KMS-11 (cell line): Measurements from ENCODE around the gene DUSP9.

Experiments used
- H2AFZ ChIP-seq: fragments of 200-600 bp; sonication (generic); 2 replicates; pipeline ENCODE4 v1.6.1; 2016; ENCODE audit warnings: antibody characterized with exemption, mixed run types, low read depth
- H3K27ac ChIP-seq: fragments of 200-600 bp; sonication (generic); 2 replicates; pipeline ENCODE4 v1.6.1; 2016; ENCODE audit warnings: mild to moderate bottlenecking, mixed run types
- H3K27me3 ChIP-seq: fragments of 200-600 bp; sonication (generic); 2 replicates; pipeline ENCODE4 v1.6.1; 2017; ENCODE audit warnings: mild to moderate bottlenecking, low read depth, mixed run types, moderate library complexity; ENCODE audit not compliant: insufficient read depth
- H3K36me3 ChIP-seq: fragments of 200-600 bp; sonication (generic); 2 replicates; pipeline ENCODE4 v1.6.1; 2017; ENCODE audit warnings: mild to moderate bottlenecking, mixed run types; ENCODE audit not compliant: insufficient read depth
- H3K4me1 ChIP-seq: fragments of 200-600 bp; sonication (generic); 2 replicates; pipeline ENCODE4 v1.6.1; 2016; ENCODE audit warnings: mild to moderate bottlenecking, low read depth, mixed run types; ENCODE audit not compliant: poor library complexity, severe bottlenecking
- H3K4me2 ChIP-seq: fragments of 200-600 bp; sonication (generic); 2 replicates; pipeline ENCODE4 v1.7.0; 2016; ENCODE audit warnings: mild to moderate bottlenecking, mixed run types
- H3K4me3 ChIP-seq: fragments of 200-600 bp; sonication (generic); IDR thresholded peaks from 2 replicates; pipeline ENCODE4 v1.6.1; 2017; ENCODE audit warnings: low read depth, low read length, mixed read lengths; ENCODE audit not compliant: insufficient read depth
- H3K79me2 ChIP-seq: fragments of 200-600 bp; sonication (generic); 2 replicates; pipeline ENCODE4 v1.6.1; 2016; ENCODE audit warnings: low read depth, mixed run types; ENCODE audit not compliant: insufficient read depth
- H3K9ac ChIP-seq: fragments of 200-600 bp; sonication (generic); 2 replicates; pipeline ENCODE4 v1.6.1; 2016; ENCODE audit warnings: mild to moderate bottlenecking, mixed run types
- H4K20me1 ChIP-seq: fragments of 200-600 bp; sonication (generic); 2 replicates; pipeline ENCODE4 v1.6.1; 2016; ENCODE audit warnings: mild to moderate bottlenecking, mixed run types; ENCODE audit not compliant: insufficient read depth
- CTCF ChIP-seq: fragments of 200-600 bp; sonication (generic); conservative IDR thresholded peaks from 2 replicates; pipeline ENCODE4 v1.6.1; 2017; ENCODE audit warnings: low read depth, mild to moderate bottlenecking, antibody characterized with exemption, low read length, moderate library complexity, mixed read lengths

Gene DUSP9

DNA sequence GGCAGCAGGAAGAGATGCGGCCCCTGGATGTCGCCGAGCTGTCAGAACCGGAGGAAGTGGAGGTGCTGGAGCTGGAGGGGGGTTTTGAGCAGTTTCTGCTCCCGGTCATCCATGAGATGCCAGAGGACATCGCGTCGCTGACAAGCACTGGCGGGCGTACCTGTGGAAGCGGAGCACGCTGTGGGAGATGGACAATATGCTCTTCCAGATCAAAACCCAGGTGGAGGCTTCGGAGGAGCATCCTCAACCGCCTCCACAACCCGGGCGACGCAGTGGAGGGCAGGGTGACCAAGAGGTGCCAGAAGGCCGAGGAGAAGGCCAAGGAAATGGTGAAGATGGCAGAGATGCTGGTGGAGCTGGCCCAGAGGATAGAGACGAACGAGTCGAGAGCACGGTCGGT lies 40.5 kb upstream of the DUSP9 start:
- Histone ChIP-seq H3K4me1 (no peaks in the 10 kb centered on the region), H3K4me3 (no peak overlapping the region), H3K36me3 (no peaks in the 10 kb centered on the region), H3K4me2 (no peak overlapping the region), H3K27ac (no peak overlapping the region), H4K20me1 (no peaks in the 10 kb centered on the region), H2AFZ (no peak overlapping the region), H3K9ac (no peak overlapping the region), H3K27me3 (no peaks in the 10 kb centered on the region; the same call in 1 of the 2 replicates), H3K79me2 (no peaks in the 10 kb centered on the region)
- TF ChIP-seq CTCF, result no peak

DNA sequence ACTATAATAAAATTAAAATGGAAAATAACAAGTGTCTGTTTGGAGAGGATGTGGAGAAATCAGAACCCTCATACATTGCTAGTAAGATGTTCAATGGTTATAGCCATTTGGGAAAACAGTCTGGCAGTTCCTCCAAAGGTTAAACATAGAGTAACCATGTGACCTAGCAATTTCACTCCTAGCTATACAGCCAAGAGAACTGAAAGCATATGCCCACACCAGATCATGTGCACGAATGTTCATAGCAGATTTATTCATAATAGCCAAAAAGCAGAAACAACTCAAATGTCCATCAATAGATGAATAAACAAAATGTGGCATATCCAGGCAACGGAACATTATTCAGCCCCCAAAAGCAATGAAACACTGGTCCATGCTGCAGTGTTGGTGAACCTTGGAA lies 38.6 kb upstream of the DUSP9 start:
- TF ChIP-seq CTCF, result no peak
- Histone ChIP-seq H3K79me2 (no peaks in the 10 kb centered on the region), H2AFZ (no peak overlapping the region), H4K20me1 (no peaks in the 10 kb centered on the region), H3K27me3 (peaks cover 4% of the 10 kb centered on the region; the same call in 1 of the 2 replicates), H3K4me1 (no peaks in the 10 kb centered on the region), H3K9ac (no peak overlapping the region), H3K4me3 (no peak overlapping the region), H3K4me2 (no peak overlapping the region), H3K27ac (no peak overlapping the region), H3K36me3 (no peaks in the 10 kb centered on the region)

DNA sequence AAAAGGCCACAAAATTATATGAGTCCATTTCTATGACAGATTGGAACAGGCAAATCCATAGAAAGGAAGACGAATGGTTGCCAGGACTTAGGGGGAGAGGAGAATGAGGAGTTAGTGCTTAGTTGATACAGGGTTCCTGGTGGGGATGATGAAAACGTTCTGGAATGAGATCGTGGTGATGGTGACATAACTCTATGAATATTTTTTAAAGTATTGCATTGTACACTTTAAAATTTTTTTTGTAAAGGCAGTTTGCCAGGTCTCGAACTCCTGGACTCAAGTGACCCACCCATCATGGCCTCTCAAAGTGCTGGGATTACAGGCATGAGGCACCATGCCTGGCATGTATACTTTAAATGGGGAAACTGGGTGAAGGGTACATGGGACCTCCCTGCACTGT lies 38.2 kb upstream of the DUSP9 start:
- Histone ChIP-seq H3K27ac (no peak overlapping the region), H3K9ac (no peak overlapping the region), H3K79me2 (no peaks in the 10 kb centered on the region), H3K4me1 (no peaks in the 10 kb centered on the region), H3K36me3 (no peaks in the 10 kb centered on the region), H3K4me3 (no peak overlapping the region), H2AFZ (no peak overlapping the region), H3K27me3 (peaks cover 6% of the 10 kb centered on the region; the same call in 1 of the 2 replicates), H4K20me1 (no peaks in the 10 kb centered on the region), H3K4me2 (no peak overlapping the region)
- TF ChIP-seq CTCF, result no peak

DNA sequence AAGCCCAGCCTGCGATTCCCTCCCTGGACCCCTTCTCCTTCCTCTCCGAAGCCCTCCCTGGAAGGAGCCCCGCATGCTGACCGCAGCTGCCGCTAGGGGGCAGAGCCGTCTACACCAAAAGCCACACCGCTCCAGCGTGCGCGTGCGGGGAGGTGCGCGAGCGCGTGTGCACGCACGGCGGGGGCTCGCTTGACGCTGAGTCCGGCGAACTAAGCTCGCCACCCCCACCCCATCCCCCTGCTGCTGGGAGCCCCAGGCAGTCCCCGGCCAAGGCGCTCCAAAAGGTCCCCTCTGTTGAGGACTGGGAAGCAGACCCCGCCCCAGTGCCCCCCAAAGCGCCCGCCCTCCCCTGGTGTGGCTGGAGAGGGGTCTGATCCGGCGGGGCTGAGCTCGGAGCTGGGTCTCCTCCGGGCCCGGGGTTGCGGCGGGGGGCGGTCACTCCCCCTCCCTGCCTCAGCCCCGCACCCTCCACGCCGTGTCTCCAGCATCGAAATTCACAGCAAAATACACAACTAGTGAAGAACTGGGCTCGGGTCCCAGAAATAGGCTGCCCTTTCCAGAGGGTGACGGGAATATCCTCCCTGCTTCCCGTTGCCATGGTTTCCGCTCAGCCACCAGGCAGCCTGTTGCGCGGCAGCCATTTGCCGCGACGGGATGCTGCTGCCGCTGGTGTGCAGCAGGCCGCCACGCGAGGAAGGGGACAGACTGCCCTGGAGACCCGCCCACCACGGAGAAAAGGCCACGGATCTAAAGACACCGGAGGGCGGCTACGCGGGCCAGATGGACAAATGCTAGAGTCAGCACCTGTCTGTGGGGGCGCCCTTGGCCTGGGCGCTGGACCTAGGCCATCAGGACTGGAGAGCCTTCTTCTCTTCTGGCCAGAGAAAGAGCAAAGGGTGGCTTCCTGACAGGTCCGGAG lies 36.8 kb upstream of the DUSP9 start:
- Histone ChIP-seq H3K27me3 (peaks cover 18% of the 10 kb centered on the region; the same call in 1 of the 2 replicates), H4K20me1 (no peaks in the 10 kb centered on the region), H3K4me2 (peak overlapping the region; percentile 57), H3K36me3 (no peaks in the 10 kb centered on the region), H3K4me3 (no peak overlapping the region), H2AFZ (peak overlapping the region; percentile 67), H3K79me2 (no peaks in the 10 kb centered on the region), H3K9ac (no peak overlapping the region), H3K4me1 (no peaks in the 10 kb centered on the region), H3K27ac (no peak overlapping the region)
- TF ChIP-seq CTCF, result peak; percentile 62
